HG02588 (cell line): Measurements from ENCODE around the gene UNG.
"Not testable (repeated sequence)": the region's sequence is repeated elsewhere in the genome, so short reads cannot be mapped to it uniquely, and the experiment has no call there.

ENCODE experiments used
- ATAC-seq: cut with Tn5 transposase; IDR thresholded peaks from one replicate; pipeline ENCODE4 v1.9.1; 2021; ENCODE audit warnings: mild to moderate bottlenecking, moderate library complexity; ENCODE audit not compliant: unreplicated experiment

The UNG gene

GRCh38 chr12:109120557-109120956 lies 23.2 kb downstream of the UNG start:
- ATAC-seq: no peak

GRCh38 chr12:109121346-109121880 lies 24.0 kb downstream of the UNG start:
- no peak for ATAC-seq

GRCh38 chr12:109124878-109125648 lies 27.7 kb downstream of the UNG start:
- ATAC-seq: no peak

- no peak for ATAC-seq
Observed at GRCh38 chr12:109125791-109126190, 28.4 kb downstream of the UNG start.

GRCh38 chr12:109126784-109127183 lies 29.4 kb downstream of the UNG start:
- ATAC-seq: no peak

- ATAC-seq: no peak
Observed at GRCh38 chr12:109127533-109128242, 30.3 kb downstream of the UNG start.

GRCh38 chr12:109130297-109131153 lies 33.1 kb downstream of the UNG start:
- no peak for ATAC-seq

GRCh38 chr12:109131154-109132050 lies 34.0 kb downstream of the UNG start:
- ATAC-seq: no peak

- ATAC-seq: no peak
Observed at GRCh38 chr12:109134186-109134917, 37.0 kb downstream of the UNG start.

- ATAC-seq: no peak
Observed at GRCh38 chr12:109137055-109137454, 39.7 kb downstream of the UNG start.

- no peak for ATAC-seq
Observed at GRCh38 chr12:109139360-109139759, 42.0 kb downstream of the UNG start.

GRCh38 chr12:109139791-109140190 lies 42.4 kb downstream of the UNG start:
- ATAC-seq: no peak

- no peak for ATAC-seq
Observed at GRCh38 chr12:109140560-109140959, 43.2 kb downstream of the UNG start.

GRCh38 chr12:109144224-109144623 lies 46.8 kb downstream of the UNG start:
- ATAC-seq: no peak

GRCh38 chr12:109147126-109147525 lies 49.7 kb downstream of the UNG start:
- not testable (repeated sequence) for ATAC-seq

GRCh38 chr12:109147954-109148353 lies 50.6 kb downstream of the UNG start:
- no peak for ATAC-seq

- ATAC-seq: no peak
Observed at GRCh38 chr12:109150124-109150640, 52.8 kb downstream of the UNG start.

GRCh38 chr12:109151457-109151856 lies 54.1 kb downstream of the UNG start:
- no peak for ATAC-seq

- no peak for ATAC-seq
Observed at GRCh38 chr12:109153821-109154441, 56.5 kb downstream of the UNG start.
